COLO668 (cell line): ENCODE measurements around the gene TTC7B.

Experiments used
- DNase-seq: peaks from one replicate; lab custom pipeline; 2025; ENCODE audit not compliant: unreplicated experiment; lab: John Stamatoyannopoulos, UW

TTC7B gene

DNA sequence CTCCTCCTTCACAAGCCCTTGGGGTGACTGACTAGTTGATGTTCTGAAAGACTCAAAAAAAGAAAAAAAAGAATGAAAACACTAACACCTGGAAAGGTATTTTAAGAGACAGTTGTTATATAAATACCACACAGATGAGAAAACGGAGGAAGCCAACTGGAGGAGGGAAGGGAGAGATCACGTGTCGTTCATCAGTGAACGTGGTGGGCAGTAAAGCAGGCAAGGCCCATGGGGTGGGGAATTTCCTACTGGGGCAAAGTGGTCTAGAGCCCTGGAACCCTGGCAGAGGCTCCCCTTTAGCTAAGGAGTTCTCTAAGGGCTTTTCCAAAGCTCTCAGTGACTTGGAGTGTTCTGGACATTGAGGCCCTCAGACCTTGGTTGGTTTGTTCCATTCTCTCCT, 249.7 kb downstream of the TTC7B start:
- DNase-seq = no peak

GRCh38 chr14:90564496-90564895, 251.7 kb downstream of the TTC7B start:
- DNase-seq = no peak

DNA sequence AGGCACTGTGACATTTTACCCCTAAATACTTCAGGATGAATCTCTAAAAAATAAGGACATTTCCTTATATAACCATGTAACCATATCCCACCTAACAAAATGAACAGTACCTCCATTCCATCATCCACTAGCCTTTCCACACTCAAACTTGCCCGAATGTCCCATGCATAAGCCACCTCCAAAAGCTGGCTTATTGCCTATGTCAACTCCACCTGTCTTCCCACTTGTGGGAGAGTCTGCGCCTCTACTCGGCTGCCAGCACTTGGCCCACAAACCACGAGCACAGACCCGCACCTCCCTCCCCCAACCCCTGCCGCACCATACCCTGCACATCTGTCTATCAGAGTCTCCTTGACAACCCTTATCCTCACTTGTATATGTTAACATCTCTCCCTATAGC, 253.6 kb downstream of the TTC7B start:
- no peak for DNase-seq

DNA sequence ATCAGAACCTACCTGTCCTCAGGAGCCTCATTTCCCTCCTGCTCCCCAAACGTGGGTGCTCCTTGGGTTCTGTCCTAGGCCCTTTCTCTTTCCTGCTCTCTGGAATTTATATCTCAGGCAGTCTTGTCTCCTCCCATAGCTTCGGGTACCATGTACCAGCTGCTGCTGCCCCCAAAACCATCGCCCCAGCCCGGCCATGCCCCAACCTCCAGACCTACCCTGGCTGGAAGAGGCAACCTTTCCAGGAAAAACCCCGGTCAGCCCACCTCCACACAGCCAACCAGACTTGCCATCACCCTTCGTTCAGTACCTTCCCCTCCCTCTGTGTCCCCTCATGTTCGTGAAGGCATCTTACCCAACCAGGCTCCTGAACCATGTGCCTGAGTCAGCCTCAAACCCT, 254.3 kb downstream of the TTC7B start:
- no peak for DNase-seq

- no peak for DNase-seq
These were observed 255.2 kb downstream of the TTC7B start for GRCh38 chr14:90560991-90561390.

DNA sequence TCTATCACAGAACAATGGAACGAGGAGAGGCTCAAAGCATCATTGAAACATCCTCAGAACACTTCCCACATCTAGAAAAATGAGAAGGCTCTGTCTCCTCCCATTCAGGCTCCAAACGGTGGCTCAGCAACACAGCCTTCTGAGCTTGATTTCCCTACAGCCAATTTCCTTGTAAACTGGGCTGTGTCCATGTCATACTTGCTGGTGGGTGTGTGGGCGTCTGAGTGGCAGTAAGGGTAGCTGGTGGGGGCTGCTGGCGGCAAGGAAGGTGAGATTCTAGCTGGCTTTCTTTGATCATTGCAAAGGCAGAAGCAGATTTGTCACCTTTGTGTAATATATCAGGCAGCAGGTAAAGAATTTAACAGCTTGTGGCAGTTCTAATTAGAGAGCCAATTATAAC, 255.7 kb downstream of the TTC7B start:
- no peak for DNase-seq

DNA sequence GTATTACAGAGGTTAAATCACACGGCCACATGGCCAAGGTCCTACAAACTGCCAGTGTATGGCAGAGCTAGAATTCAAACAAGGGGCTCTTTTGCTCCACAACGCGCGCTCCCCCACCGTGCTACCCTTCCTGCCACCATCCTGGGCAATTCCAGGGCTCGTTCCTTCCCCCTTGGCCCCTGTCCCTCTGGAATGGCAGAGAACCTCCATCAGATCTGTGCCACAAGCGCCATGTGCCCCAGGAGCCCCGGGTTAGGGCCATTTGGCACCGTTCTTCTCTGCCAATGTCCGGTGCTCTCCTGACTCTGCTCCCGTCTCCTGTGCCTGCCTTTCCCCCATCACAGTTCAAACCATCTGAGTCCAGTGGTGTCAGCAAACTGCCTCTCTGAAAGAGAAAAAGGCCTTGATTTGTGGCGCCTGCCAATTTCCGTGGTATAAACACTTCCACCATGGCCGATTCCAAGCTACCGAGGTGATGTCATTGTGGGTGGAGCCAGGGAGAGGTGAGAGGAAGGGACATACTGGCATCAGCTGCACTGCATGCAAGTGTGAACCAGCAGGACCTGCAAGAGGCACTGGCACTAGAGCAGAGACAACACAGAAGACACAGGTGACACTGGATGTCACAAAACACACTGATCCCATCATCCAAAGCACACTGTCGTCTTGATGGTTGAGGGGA, 256.3 kb downstream of the TTC7B start:
- DNase-seq = peak; percentile 40

- no peak for DNase-seq
These were observed 257.1 kb downstream of the TTC7B start for GRCh38 chr14:90558983-90559590.

DNA sequence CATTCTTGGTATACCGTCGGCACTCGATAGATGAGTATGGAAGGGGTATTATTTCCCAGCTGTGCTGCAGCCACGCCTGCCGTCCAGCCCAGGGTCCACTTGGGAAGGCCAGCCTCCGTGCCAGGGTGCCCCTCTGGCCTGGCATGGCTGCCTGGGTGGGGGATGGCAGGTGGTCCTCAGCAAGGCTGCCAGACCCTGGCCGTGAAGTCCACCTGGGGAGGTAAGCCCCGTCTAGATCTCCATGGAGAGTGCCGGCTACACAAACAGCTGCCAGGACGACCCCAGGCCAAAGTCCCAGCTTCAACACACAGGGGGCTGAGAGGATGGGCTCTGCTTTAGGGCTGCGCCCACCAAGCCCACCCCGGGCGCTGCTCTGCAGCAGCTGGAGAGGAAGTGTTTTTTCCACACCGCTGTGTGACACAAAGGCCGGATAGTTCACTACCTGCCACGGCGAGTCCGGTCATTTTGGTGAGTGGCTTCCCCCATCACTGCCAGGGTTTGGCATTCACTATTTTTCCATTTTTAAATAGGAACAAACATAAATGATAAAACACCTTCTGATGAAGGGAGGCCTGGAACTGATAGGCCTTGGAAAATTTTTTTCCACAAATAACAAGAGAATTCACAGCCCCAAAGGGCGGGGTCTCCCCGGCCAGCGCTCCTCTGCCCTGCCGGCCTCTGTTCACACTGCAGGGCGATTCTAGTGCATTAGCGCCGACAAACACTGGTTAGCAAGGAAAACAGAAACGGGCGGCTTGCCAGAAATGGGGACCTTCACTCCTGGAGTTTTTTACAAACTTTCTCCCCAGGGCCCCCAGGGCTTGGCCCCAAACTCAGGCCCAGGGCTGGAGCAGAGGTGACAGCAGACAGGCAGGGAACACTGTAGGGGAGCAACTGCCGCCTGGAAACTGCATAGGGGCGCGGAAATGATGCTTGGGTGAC, 257.9 kb downstream of the TTC7B start:
- DNase-seq = no peak

DNA sequence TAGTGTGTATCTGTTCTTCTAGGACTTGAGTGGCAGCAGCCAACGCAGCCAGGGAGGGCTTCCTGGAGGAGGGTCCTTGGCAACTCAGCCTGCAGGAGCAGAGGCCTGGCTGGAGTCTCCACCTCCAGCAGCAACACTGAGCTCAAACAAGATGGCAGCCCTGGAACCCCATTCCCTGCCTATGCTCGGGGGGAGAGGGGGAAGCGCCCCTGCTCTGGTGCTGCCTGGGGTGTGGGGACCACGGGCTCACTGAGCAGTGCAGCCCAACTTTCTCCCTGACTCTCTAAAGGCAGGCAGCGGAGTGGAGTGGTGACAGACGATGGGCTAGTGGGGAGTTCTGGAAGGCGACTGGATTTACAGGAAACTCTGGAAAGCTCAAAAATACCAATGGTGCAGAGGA, 258.7 kb downstream of the TTC7B start:
- DNase-seq = no peak

GRCh38 chr14:90556666-90557450, 259.4 kb downstream of the TTC7B start:
- DNase-seq = no peak

- peak; percentile 55 for DNase-seq
These were observed 260.2 kb downstream of the TTC7B start for GRCh38 chr14:90556012-90556477.

DNA sequence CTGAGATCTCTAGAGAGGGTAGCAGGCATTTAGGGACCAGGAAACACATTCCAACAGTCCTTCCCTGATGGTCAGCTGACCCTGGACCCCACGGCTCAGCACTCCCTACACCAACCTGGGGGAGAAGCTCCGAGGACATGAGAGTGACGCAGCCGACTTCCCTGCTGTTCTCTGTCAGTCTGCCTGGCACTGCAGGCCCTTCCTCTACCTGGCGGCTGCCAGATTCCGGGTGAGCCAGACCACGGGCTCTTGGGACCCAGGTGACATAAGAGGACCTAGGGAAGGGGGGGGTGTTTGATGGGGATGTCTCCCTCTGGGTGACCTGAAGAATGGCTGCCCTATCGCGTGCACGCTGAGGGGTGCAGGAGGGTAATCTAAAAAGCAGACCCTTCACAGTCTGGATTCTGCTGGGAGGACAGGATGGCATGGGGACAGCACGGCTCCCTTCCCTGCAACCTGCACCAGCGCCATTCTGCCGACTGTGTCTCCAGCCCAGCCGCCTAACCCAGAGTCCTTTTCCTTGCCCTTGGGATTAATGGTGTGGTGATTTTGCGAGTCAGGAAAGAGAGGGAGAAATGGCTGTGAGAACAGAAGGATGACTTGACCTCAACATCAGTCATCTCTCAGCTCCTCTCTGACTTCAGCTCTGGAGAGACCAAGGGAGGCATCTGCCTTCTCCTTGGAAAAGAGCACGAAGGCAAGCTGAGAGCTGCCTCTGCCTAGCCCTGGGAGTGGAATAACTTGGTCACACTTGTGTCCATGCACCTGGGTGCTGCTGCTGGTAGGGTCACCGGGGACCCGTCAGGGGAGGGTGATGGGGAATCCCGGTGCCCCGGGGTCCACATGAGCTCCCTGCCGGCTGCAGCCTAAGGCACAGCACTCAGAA, 260.9 kb downstream of the TTC7B start:
- DNase-seq = no peak

- DNase-seq = no peak
These were observed 261.9 kb downstream of the TTC7B start for GRCh38 chr14:90554341-90554740.

GRCh38 chr14:90553921-90554336, 262.3 kb downstream of the TTC7B start:
- no peak for DNase-seq

GRCh38 chr14:90553298-90553920, 262.8 kb downstream of the TTC7B start:
- DNase-seq = no peak

DNA sequence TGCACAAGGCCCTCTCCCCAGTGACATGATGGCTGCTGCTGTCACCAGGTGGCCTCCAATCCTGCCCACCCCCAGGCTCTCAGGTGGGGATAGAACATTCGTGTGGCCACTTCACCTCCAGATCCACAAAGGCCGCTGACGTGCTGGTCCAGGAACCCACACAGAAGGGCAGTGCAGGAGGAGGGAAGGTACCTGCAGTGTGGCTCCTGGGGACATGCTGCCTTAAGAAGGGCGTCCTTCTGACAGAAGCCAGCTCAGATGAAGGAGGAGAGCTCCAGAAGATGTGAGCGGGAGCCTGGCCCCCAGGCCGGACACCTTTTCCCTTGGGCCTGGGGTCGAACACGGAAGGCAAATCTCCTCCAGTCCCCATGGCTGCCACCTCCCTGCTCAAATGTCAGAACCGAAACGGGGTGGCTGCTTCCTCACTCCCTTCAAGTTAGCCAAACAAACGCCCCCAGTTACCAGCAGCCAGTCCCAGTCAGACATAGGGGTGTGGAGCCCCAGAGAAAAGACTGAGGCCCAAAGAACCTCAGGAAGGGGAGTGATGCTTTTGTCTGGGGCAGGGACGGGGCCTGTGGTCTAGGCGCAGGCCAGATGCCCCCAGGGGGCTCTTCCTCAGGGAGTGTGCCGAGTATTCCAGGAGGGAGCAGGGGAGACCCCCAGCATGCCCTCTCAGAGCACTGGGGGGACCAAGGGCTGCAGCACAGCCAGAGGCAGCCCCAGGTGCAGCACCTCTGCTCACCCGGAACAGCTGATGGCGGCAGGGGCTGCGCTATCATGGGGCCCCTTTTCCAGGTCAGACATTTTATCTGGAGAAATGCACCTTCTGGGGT, 263.5 kb downstream of the TTC7B start:
- no peak for DNase-seq

- DNase-seq = no peak
These were observed 264.3 kb downstream of the TTC7B start for GRCh38 chr14:90551733-90552464.
